ENCODE measurements around the gene RBPJ. TPM values are rescaled to one million over a fixed set of nuclear protein-coding genes. Genes with fewer than 3 reads are reported as not detected.
"Not testable (repeated sequence)": the region's sequence is repeated elsewhere in the genome, so short reads cannot be mapped to it uniquely, and the experiment has no call there.

RBPJ gene
- total and polyA plus RNA-seq, 2 experiments from 2014 or later, result 73.7 to 74.5 TPM

DNA sequence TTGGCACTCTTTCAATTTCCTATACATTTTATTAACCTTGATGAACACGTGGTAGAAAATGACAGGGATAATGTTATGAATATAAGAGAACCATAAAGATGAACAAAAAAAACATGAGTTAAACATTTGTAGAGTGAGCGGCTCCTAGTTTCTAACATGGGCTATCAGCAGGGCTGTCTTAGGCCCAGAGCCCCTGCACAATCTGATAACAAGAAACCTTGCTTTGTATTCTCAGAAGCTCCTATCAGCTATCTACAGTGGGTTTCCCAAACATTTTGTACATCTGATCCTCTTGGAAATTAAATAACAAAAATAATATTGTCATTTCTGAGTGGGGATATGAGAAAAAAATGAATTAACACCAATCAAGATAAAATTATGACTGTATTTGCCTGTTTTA, 10.6 kb upstream of the RBPJ start:
- H3K9me2 ChIP-seq (replicated peaks; ENCODE audit: insufficient read depth), result no peaks in the 10 kb centered on the region
- TF ChIP-seq EZH2phosphoT487 (IDR thresholded peaks at IDR 0.05; ENCODE audit: low read depth, severe bottlenecking, unreplicated experiment) (no peak), EZH2 (IDR thresholded peaks at IDR 0.05; ENCODE audit: borderline replicate concordance) (no peak)
- TF ChIP-seq, protein P1, sequence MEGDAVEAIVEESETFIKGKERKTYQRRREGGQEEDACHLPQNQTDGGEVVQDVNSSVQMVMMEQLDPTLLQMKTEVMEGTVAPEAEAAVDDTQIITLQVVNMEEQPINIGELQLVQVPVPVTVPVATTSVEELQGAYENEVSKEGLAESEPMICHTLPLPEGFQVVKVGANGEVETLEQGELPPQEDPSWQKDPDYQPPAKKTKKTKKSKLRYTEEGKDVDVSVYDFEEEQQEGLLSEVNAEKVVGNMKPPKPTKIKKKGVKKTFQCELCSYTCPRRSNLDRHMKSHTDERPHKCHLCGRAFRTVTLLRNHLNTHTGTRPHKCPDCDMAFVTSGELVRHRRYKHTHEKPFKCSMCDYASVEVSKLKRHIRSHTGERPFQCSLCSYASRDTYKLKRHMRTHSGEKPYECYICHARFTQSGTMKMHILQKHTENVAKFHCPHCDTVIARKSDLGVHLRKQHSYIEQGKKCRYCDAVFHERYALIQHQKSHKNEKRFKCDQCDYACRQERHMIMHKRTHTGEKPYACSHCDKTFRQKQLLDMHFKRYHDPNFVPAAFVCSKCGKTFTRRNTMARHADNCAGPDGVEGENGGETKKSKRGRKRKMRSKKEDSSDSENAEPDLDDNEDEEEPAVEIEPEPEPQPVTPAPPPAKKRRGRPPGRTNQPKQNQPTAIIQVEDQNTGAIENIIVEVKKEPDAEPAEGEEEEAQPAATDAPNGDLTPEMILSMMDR (IDR thresholded peaks at IDR 0.05; ENCODE audit: poor library complexity), result no peak
- no peaks in the 10 kb centered on the region for H3K9me3 ChIP-seq (ENCODE audit: low read depth)
- H3K4me2 ChIP-seq, result no peak overlapping the region
- no peak overlapping the region for H3K27ac ChIP-seq
- no peaks in the 10 kb centered on the region for H3K36me3 ChIP-seq (replicated peaks; ENCODE audit: insufficient read depth, low read depth)
- no peak overlapping the region for H3K4me3 ChIP-seq
- no peak for DNase-seq (ENCODE audit: low spot score)
- no peaks in the 10 kb centered on the region for H3K4me1 ChIP-seq (ENCODE audit: insufficient read depth)
- H2AFZ ChIP-seq, result no peak overlapping the region
- WGBS (ENCODE audit: low lambda C conversion rate, missing lambda C conversion rate), result 61% methylated on average over 2 of the region's 2 CpGs
- no peaks in the 10 kb centered on the region for H3K79me2 ChIP-seq
- no peaks in the 10 kb centered on the region for H3K27me3 ChIP-seq
- no peaks in the 10 kb centered on the region for H4K20me1 ChIP-seq (ENCODE audit: insufficient read depth, poor library complexity, severe bottlenecking)

DNA sequence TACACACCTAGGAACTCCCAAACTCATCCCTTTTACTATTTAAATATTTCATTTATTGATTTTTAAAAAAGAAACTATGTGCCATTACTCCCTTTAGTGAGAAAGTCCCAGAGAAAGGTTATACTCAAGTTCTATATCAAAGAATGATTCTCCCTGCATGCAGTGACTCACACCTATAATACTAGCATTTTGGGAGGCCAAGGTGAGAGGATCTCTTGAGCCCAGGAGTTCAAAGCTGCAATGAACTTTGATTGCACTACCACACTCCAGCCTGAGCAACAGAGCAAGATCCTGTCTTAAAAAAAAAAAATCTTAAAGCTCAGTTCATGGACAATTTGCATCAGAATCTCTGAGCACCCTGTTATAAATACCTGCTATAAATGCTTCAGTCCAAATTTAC, 9.2 kb upstream of the RBPJ start:
- DNase-seq (ENCODE audit: low spot score), result no peak
- Histone ChIP-seq H3K27me3 (no peaks in the 10 kb centered on the region), H3K4me1 (ENCODE audit: insufficient read depth) (no peaks in the 10 kb centered on the region), H3K79me2 (no peaks in the 10 kb centered on the region), H3K36me3 (replicated peaks; ENCODE audit: insufficient read depth, low read depth) (no peaks in the 10 kb centered on the region), H3K4me2 (no peak overlapping the region), H2AFZ (no peak overlapping the region), H3K9me2 (replicated peaks; ENCODE audit: insufficient read depth) (no peaks in the 10 kb centered on the region), H3K4me3 (no peak overlapping the region), H3K9me3 (ENCODE audit: low read depth) (no peaks in the 10 kb centered on the region), H3K27ac (no peak overlapping the region), H4K20me1 (ENCODE audit: insufficient read depth, poor library complexity, severe bottlenecking) (no peaks in the 10 kb centered on the region)
- TF ChIP-seq EZH2 (IDR thresholded peaks at IDR 0.05; ENCODE audit: borderline replicate concordance) (no peak), EZH2phosphoT487 (IDR thresholded peaks at IDR 0.05; ENCODE audit: low read depth, severe bottlenecking, unreplicated experiment) (no peak)
- TF ChIP-seq, protein P1 (IDR thresholded peaks at IDR 0.05; ENCODE audit: poor library complexity), result no peak

DNA sequence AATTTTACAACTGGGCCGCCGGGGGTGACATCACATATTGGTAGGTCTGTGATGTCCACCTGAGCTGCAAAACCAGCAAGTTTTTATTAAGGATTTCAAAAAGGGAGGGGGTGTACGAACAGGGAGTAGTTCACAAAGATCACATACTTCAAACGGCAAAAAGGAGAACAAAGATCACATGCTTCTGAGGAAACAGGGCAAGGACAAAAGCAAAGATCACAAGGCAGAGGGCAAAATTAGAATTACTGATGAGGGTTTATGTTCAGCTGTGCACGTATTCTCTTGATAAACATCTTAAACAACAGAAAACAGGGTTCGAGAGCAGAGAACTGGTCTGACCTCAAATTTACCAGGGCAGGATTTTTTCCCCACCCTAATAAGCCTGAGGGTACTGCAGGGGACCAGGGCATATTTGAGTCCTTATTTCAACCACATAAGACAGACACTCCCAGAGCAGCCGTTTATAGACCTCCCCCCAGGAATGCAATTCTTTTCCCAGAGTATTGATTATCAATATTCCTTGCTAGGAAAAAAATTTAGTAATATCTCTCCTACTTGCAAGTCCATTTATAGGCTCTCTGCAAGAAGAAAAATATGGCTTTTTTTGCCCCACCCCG, 5.4 kb upstream of the RBPJ start:
- not testable (repeated sequence) for H3K4me1 ChIP-seq (ENCODE audit: insufficient read depth); H2AFZ ChIP-seq; H3K27ac ChIP-seq; H3K9me3 ChIP-seq (ENCODE audit: low read depth); H3K36me3 ChIP-seq (replicated peaks; ENCODE audit: insufficient read depth, low read depth); H3K4me2 ChIP-seq; H3K79me2 ChIP-seq; H3K4me3 ChIP-seq; H3K27me3 ChIP-seq; H4K20me1 ChIP-seq (ENCODE audit: insufficient read depth, poor library complexity, severe bottlenecking); H3K9me2 ChIP-seq (replicated peaks; ENCODE audit: insufficient read depth); DNase-seq (ENCODE audit: low spot score)
- 95% methylated on average over 8 of the region's 8 CpGs for WGBS (ENCODE audit: low lambda C conversion rate, missing lambda C conversion rate)

DNA sequence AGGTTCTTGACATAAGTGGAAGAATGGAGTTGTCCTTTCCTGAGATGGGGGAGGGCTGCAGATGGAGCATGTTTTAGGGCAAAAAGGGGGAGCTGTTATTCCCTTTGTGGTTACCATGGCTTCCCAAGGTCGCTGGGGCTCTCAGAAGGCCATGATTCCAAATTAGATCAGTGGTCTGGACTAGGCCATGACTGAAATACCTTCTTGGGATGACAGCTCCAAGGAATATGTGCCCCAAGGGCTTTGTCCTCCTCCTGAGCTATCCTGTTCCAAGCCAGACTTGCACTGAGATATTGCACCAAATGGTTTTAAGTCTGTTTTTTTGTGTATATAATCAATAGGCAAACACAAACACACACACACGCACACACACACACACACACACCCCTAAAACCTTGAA, 3.0 kb upstream of the RBPJ start:
- H4K20me1 ChIP-seq (ENCODE audit: insufficient read depth, poor library complexity, severe bottlenecking), result peaks cover 7% of the 10 kb centered on the region
- H2AFZ ChIP-seq, result no peak overlapping the region
- no peaks in the 10 kb centered on the region for H3K36me3 ChIP-seq (replicated peaks; ENCODE audit: insufficient read depth, low read depth)
- no peak for DNase-seq (ENCODE audit: low spot score)
- 97% methylated on average over 2 of the region's 2 CpGs for WGBS (ENCODE audit: low lambda C conversion rate, missing lambda C conversion rate)
- H3K9me3 ChIP-seq (ENCODE audit: low read depth), result no peaks in the 10 kb centered on the region
- H3K27ac ChIP-seq, result no peak overlapping the region
- H3K79me2 ChIP-seq, result peaks cover 15% of the 10 kb centered on the region
- H3K4me2 ChIP-seq, result no peak overlapping the region
- H3K27me3 ChIP-seq, result no peaks in the 10 kb centered on the region
- H3K4me1 ChIP-seq (ENCODE audit: insufficient read depth), result no peaks in the 10 kb centered on the region
- H3K4me3 ChIP-seq, result no peak overlapping the region
- H3K9me2 ChIP-seq (replicated peaks; ENCODE audit: insufficient read depth), result no peaks in the 10 kb centered on the region
- TF ChIP-seq EZH2phosphoT487 (IDR thresholded peaks at IDR 0.05; ENCODE audit: low read depth, severe bottlenecking, unreplicated experiment) (no peak), EZH2 (IDR thresholded peaks at IDR 0.05; ENCODE audit: borderline replicate concordance) (no peak)
- TF ChIP-seq, protein P1 (IDR thresholded peaks at IDR 0.05; ENCODE audit: poor library complexity), result no peak
